Fibroblast of pulmonary artery (primary cell): ENCODE data around the gene SH3TC1.

Source experiments
- DNase-seq: peaks from one replicate; pipeline ENCODE4 v3.0.0-alpha.2; 2010; ENCODE audit warnings: low read depth
- H3K4me3 ChIP-seq: replicated peaks from 2 replicates; pipeline ENCODE4 v1.5.1; 2011; ENCODE audit warnings: low read depth, mild to moderate bottlenecking, control low read depth, low read length, moderate library complexity
- CTCF ChIP-seq: IDR thresholded peaks from 2 replicates; pipeline ENCODE4 v1.5.1; 2011; ENCODE audit warnings: mild to moderate bottlenecking, control low read depth, low read length, inconsistent platforms; ENCODE audit errors: missing control alignments

Gene SH3TC1

GRCh38 chr4:8215001-8215427 is 15.9 kb downstream of the SH3TC1 start:
- peak; percentile 94 for DNase-seq
- no peak for TF ChIP-seq CTCF
- H3K4me3 ChIP-seq, result no peak overlapping the region

GRCh38 chr4:8215641-8216442 is 16.8 kb downstream of the SH3TC1 start:
- H3K4me3 ChIP-seq, result no peak overlapping the region
- no peak for DNase-seq
- TF ChIP-seq CTCF, result no peak

- no peak for TF ChIP-seq CTCF
- DNase-seq, result no peak
- H3K4me3 ChIP-seq, result no peak overlapping the region
Observed at GRCh38 chr4:8216443-8217245, 17.6 kb downstream of the SH3TC1 start.

GRCh38 chr4:8217246-8217511 is 18.1 kb downstream of the SH3TC1 start:
- H3K4me3 ChIP-seq, result no peak overlapping the region
- no peak for TF ChIP-seq CTCF
- DNase-seq, result no peak

- TF ChIP-seq CTCF, result no peak
- no peak for DNase-seq
- H3K4me3 ChIP-seq, result no peak overlapping the region
Observed at GRCh38 chr4:8217871-8218270, 18.8 kb downstream of the SH3TC1 start.

GRCh38 chr4:8218371-8219031 is 19.4 kb downstream of the SH3TC1 start:
- TF ChIP-seq CTCF, result no peak
- DNase-seq, result no peak
- H3K4me3 ChIP-seq, result no peak overlapping the region
